Liver (tissue), 3 donors: Measurements from ENCODE around the gene SLC4A5.

Source experiments
- EGR1 ChIP-seq, 2 donors: IDR thresholded peaks; 2 replicates each; pipeline ENCODE4 v1.6.1; 2016 to 2018; ENCODE audit warnings: antibody characterized with exemption in 2 of 2, low read depth in 2 of 2
- TAF1 ChIP-seq: conservative IDR thresholded peaks from 2 replicates; pipeline ENCODE4 v1.6.1; 2016; ENCODE audit warnings: antibody characterized with exemption, mild to moderate bottlenecking
- TF ChIP-seq, protein P1 (sequence below): fragments of 150-350 bp; IDR thresholded peaks from 2 replicates; pipeline ENCODE4 v1.5.1; 2017; ENCODE audit warnings: improper control_type of control experiment, low read depth, low read length; ENCODE audit not compliant: missing input control
- TF ChIP-seq, protein P2 (sequence below): IDR thresholded peaks from 2 replicates; pipeline ENCODE4 v1.6.1; 2016; ENCODE audit warnings: antibody characterized with exemption
- donor health status: healthy.
- donor health status: healthy.

DNA sequence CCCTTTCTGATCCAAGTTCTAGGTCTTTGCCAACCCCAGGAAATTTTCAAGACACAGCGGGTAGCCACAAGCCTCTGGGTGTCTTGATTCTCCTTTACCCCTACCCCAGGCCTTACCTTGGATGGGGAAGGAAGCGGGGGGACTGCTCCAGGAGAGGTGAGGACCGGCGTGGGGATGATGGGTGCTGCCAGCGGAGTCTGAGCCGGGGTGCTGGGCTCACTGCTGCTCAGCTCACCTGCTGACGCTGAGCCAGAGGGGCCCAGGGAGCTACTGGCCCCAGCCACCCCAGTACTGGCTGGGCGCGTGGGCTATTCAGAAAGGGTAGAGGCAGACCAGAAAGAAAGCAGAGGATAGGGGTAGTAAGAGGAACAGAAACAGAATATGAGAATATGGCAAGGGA is 28.2 kb upstream of the SLC4A5 start:
- TF ChIP-seq, protein P1, sequence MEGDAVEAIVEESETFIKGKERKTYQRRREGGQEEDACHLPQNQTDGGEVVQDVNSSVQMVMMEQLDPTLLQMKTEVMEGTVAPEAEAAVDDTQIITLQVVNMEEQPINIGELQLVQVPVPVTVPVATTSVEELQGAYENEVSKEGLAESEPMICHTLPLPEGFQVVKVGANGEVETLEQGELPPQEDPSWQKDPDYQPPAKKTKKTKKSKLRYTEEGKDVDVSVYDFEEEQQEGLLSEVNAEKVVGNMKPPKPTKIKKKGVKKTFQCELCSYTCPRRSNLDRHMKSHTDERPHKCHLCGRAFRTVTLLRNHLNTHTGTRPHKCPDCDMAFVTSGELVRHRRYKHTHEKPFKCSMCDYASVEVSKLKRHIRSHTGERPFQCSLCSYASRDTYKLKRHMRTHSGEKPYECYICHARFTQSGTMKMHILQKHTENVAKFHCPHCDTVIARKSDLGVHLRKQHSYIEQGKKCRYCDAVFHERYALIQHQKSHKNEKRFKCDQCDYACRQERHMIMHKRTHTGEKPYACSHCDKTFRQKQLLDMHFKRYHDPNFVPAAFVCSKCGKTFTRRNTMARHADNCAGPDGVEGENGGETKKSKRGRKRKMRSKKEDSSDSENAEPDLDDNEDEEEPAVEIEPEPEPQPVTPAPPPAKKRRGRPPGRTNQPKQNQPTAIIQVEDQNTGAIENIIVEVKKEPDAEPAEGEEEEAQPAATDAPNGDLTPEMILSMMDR: no peak
- TF ChIP-seq EGR1 (IDR thresholded peaks at IDR 0.05; ENCODE audit: low read depth in 2 of 2) (no peak), TAF1 (no peak)
- TF ChIP-seq, protein P2, sequence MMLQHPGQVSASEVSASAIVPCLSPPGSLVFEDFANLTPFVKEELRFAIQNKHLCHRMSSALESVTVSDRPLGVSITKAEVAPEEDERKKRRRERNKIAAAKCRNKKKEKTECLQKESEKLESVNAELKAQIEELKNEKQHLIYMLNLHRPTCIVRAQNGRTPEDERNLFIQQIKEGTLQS: no peak
